K562 (cell line): ENCODE results near the gene KLKB1. TPM values are rescaled to one million over a fixed set of nuclear protein-coding genes. Genes with fewer than 3 reads are reported as not detected.

ENCODE experiments used
- ATAC-seq: fragments of 200-7000 bp; cut with Tn5 transposase; 3 replicates; pipeline ENCODE4 v1.9.1; 2020; ENCODE audit warnings: moderate library complexity
- BruUV-seq: library from RNA; stranded (reverse); fragments of 400-500 nt; replicated peaks from 2 replicates; lab custom pipeline; 2021; lab: Mats Ljungman, UMichigan
- CTCF ChIA-PET: fragments of 300-600 bp; formaldehyde crosslinking; extraction: SDS; loops from one replicate; lab custom pipeline; 2021; ENCODE audit warnings: low intra/inter-chr PET ratio; lab: Yijun Ruan, JAX
- POLR2A ChIA-PET: fragments of 300-600, 350-650 bp; sonication (Branson Sonifier 250); formaldehyde crosslinking; extraction: SDS; loops from one replicate; lab custom pipeline; 2021; ENCODE audit warnings: antibody characterized with exemption, inconsistent platforms; lab: Yijun Ruan, JAX
- DNase-seq, 4 experiments: peaks; one replicate each; pipeline versions ENCODE4 v3.0.0 to v3.0.0-alpha.2; 2011 to 2018; ENCODE audit warnings: low spot score in 3 of 4, mixed read lengths in 3 of 4; ENCODE audit errors: extremely low read depth in 1 of 4
- FAIRE-seq: peaks from 2 replicates; lab custom pipeline; 2011; peaks lifted over from hg19 to GRCh38; lab: Jason Lieb, UNC
- H2AFZ ChIP-seq: 2 replicates; pipeline ENCODE4 v1.6.0; 2011; ENCODE audit warnings: low read depth, low read length, control low read depth, inconsistent platforms
- H3K27ac ChIP-seq: fragments of 200-600 bp; 3 replicates; pipeline ENCODE4 v1.8.0; 2011; ENCODE audit warnings: low read depth, mild to moderate bottlenecking, control low read depth, inconsistent platforms, low read length, moderate library complexity, mixed read lengths; ENCODE audit errors: extremely low read depth
- H3K27me3 ChIP-seq, 2 experiments: fragments of 300-600 bp in 1 of 2; 2 replicates in 1 of 2; 3 replicates in 1 of 2; pipeline versions ENCODE4 v1.6.0 to v1.8.0; 2011; ENCODE audit warnings: inconsistent platforms in 2 of 2, low read length in 2 of 2, mild to moderate bottlenecking in 1 of 2, mixed read lengths in 1 of 2, moderate library complexity in 1 of 2; ENCODE audit not compliant: control insufficient read depth in 2 of 2, insufficient read depth in 2 of 2
- H3K36me3 ChIP-seq: fragments of 300-600 bp; 3 replicates; pipeline ENCODE4 v1.8.0; 2011; ENCODE audit warnings: mild to moderate bottlenecking, low read length, inconsistent platforms; ENCODE audit not compliant: control insufficient read depth, insufficient read depth
- H3K4me1 ChIP-seq, 2 experiments: fragments of 200-600 bp in 1 of 2; replicated peaks in 1 of 2; 2 replicates in 1 of 2; 3 replicates in 1 of 2; pipeline versions ENCODE4 v1.5.1 to v1.8.0; 2011; ENCODE audit warnings: inconsistent platforms in 2 of 2, low read length in 2 of 2, mild to moderate bottlenecking in 1 of 2, mixed read lengths in 1 of 2, moderate library complexity in 1 of 2; ENCODE audit not compliant: control insufficient read depth in 2 of 2, insufficient read depth in 2 of 2
- H3K4me2 ChIP-seq: 2 replicates; pipeline ENCODE4 v1.6.1; 2011; ENCODE audit warnings: low read length, control low read depth, inconsistent platforms, mixed read lengths; ENCODE audit not compliant: insufficient read depth
- H3K4me3 ChIP-seq: fragments of 200-600 bp; sonication (generic), shearing (Covaris generic); 2 replicates; pipeline ENCODE4 v1.5.1; 2016; ENCODE audit warnings: control low read depth, inconsistent platforms
- H3K79me2 ChIP-seq: fragments of 200-600 bp; 3 replicates; pipeline ENCODE4 v1.8.0; 2011; ENCODE audit warnings: low read length, inconsistent platforms; ENCODE audit not compliant: control insufficient read depth, insufficient read depth
- H3K9ac ChIP-seq, 2 experiments: 2 replicates each; pipeline versions ENCODE4 v1.6.0 to v1.6.1; 2011; ENCODE audit warnings: low read depth in 2 of 2, low read length in 2 of 2, control low read depth in 1 of 2, inconsistent platforms in 1 of 2, mild to moderate bottlenecking in 1 of 2, mixed read lengths in 1 of 2; ENCODE audit not compliant: insufficient read depth in 1 of 2
- H3K9me1 ChIP-seq: one replicate; pipeline ENCODE4 v1.6.0; 2011; ENCODE audit warnings: inconsistent platforms, mild to moderate bottlenecking, low read length, moderate library complexity; ENCODE audit not compliant: control insufficient read depth, insufficient read depth
- H3K9me3 ChIP-seq: replicated peaks from 2 replicates; pipeline ENCODE4 v1.5.1; 2011; ENCODE audit warnings: low read depth, low read length, inconsistent platforms; ENCODE audit not compliant: control insufficient read depth, insufficient read depth
- H4K20me1 ChIP-seq: replicated peaks from 2 replicates; pipeline ENCODE4 v1.6.1; 2011; ENCODE audit warnings: low read length, inconsistent platforms, mixed read lengths; ENCODE audit not compliant: control insufficient read depth, insufficient read depth
- BCOR ChIP-seq: fragments of 450-650 bp; IDR thresholded peaks from 2 replicates; pipeline ENCODE4 v1.6.1; 2016
- CCAR2 ChIP-seq: fragments of 200-400 bp; formaldehyde crosslinking; IDR thresholded peaks from 2 replicates; pipeline ENCODE4 v1.6.1; 2017; ENCODE audit warnings: mild to moderate bottlenecking, low read depth, low read length
- DPF2 ChIP-seq: fragments of 450-650 bp; IDR thresholded peaks from 2 replicates; pipeline ENCODE4 v1.6.1; 2016
- FOXK1 ChIP-seq: sonication (generic); formaldehyde crosslinking; IDR thresholded peaks from 2 replicates; pipeline ENCODE4 v1.8.0; 2022; ENCODE audit warnings: missing genetic modification reagents, mild to moderate bottlenecking, borderline replicate concordance
- KLF1 ChIP-seq: fragments of 450-650 bp; IDR thresholded peaks from 2 replicates; pipeline ENCODE4 v1.6.1; 2016; ENCODE audit warnings: missing genetic modification characterization, missing compliant biosample characterization
- MED1 ChIP-seq: sonication (generic); formaldehyde crosslinking; IDR thresholded peaks from 2 replicates; pipeline ENCODE4 v1.8.1; 2023; ENCODE audit warnings: missing genetic modification reagents, borderline replicate concordance
- MNT ChIP-seq, 2 experiments: fragments of 450-650 bp; conservative IDR thresholded peaks; 2 replicates each; pipeline ENCODE4 v1.6.1; 2017; ENCODE audit warnings: mild to moderate bottlenecking in 2 of 2, moderate library complexity in 2 of 2
- MTF1 ChIP-seq: fragments of 250-450 bp; sonication (Bioruptor Pico); IDR thresholded peaks from 2 replicates; pipeline ENCODE4 v1.9.0; 2021; ENCODE audit warnings: moderate library complexity, mild to moderate bottlenecking, inconsistent platforms, borderline replicate concordance
- MYBL2 ChIP-seq, 2 experiments: fragments of 450-650 bp in 1 of 2; sonication (generic) in 1 of 2; formaldehyde crosslinking in 1 of 2; IDR thresholded peaks; 2 replicates each; pipeline versions ENCODE4 v1.6.1 to v1.8.1; 2017 to 2022; ENCODE audit warnings: borderline replicate concordance in 1 of 2, inconsistent platforms in 1 of 2, low read depth in 1 of 2, mild to moderate bottlenecking in 1 of 2, missing genetic modification reagents in 1 of 2, moderate library complexity in 1 of 2
- RBM15 ChIP-seq: fragments of 200-400 bp; formaldehyde crosslinking; IDR thresholded peaks from 2 replicates; pipeline ENCODE4 v1.6.1; 2018; ENCODE audit warnings: mild to moderate bottlenecking, low read length, moderate library complexity; ENCODE audit not compliant: insufficient read depth
- SREBF2 ChIP-seq: sonication (generic); formaldehyde crosslinking; IDR thresholded peaks from 2 replicates; pipeline ENCODE4 v1.4.0; 2020; ENCODE audit warnings: mild to moderate bottlenecking, missing genetic modification reagents
- TBL1XR1 ChIP-seq, 2 experiments: IDR thresholded peaks; 2 replicates each; pipeline ENCODE4 v1.6.1; 2012; ENCODE audit warnings: improper control_type of control experiment in 2 of 2, low read length in 2 of 2, mild to moderate bottlenecking in 1 of 2
- XRCC4 ChIP-seq: IDR thresholded peaks from one replicate; pipeline ENCODE4 v1.6.1; 2011; ENCODE audit not compliant: insufficient read depth, insufficient read length; ENCODE audit errors: extremely low read depth
- WGBS: fragments of 100-300 bp; shearing (Covaris generic); methylation state at CpG from one replicate; pipeline ENCODE4 v1.1.6; 2016; ENCODE audit warnings: low coverage, mixed read lengths; ENCODE audit not compliant: insufficient coverage; ENCODE audit errors: missing lambda C conversion rate; 5-methylcytosine and 5-hydroxymethylcytosine counted together
- in situ Hi-C: fragments of 300-500 bp; cut with MboI; formaldehyde crosslinking; loops from 4 replicates; pipeline ENCODE4 v1.15.0; 2018; ENCODE audit warnings: inconsistent platforms, mixed read lengths
- intact Hi-C: fragments of 100-400 bp; cut with micrococcal nuclease; formaldehyde crosslinking; loops from 2 replicates; pipeline ENCODE4 v1.14.2; 2022
- polyA plus RNA-seq, 8 experiments: library from polyadenylated mRNA; depleted of rRNA in 4 of 8; stranded (reverse) in 5 of 8; unstranded in 3 of 8; fragments of >200 nt; fragmentation: Nextera tagmentation in 2 of 8; fragmentation: Illumina TruSeq in 1 of 8; extraction: Ambion mirVana in 2 of 8; extraction: Trizol in 1 of 8; gene quantifications; 2 replicates each; pipeline versions ENCODE4 v1.2.1 to v1.2.3, GENCODE V29; 2011 to 2014; ENCODE audit warnings: inconsistent platforms in 1 of 8, missing spikeins in 1 of 8
- total RNA-seq, 7 experiments: library from RNA; depleted of rRNA in 6 of 7; stranded (reverse); fragments of >200 nt in 6 of 7; fragmentation: Illumina TruSeq in 2 of 7; extraction: Trizol in 2 of 7; gene quantifications; 2 replicates each; pipeline versions ENCODE4 v1.2.1 to v1.2.3, GENCODE V29; 2011 to 2021; ENCODE audit warnings: low replicate concordance in 1 of 7
- TF ChIP-seq, protein P1 (sequence below), 3 experiments: fragments of 200-800 bp in 1 of 3; sonication (Bioruptor generic) in 1 of 3; sonication (generic) in 1 of 3; formaldehyde crosslinking in 1 of 3; IDR thresholded peaks; 2 replicates each; pipeline versions ENCODE4 v1.6.1 to v1.8.0; 2016 to 2022; ENCODE audit warnings: mild to moderate bottlenecking in 2 of 3, missing compliant biosample characterization in 2 of 3, missing genetic modification characterization in 2 of 3, missing genetic modification reagents in 1 of 3
- TF ChIP-seq, protein P2 (sequence below): fragments of 450-650 bp; IDR thresholded peaks from 2 replicates; pipeline ENCODE4 v1.6.1; 2016; ENCODE audit warnings: borderline replicate concordance
- TF ChIP-seq, protein P3 (sequence below): fragments of 250-450 bp; sonication (Bioruptor Pico); IDR thresholded peaks from 2 replicates; pipeline ENCODE4 v1.6.1; 2021; ENCODE audit warnings: mild to moderate bottlenecking

KLKB1 gene
- total and polyA plus RNA-seq, 9 of the 15 experiments (the other 6 are each of a cell fraction or from before 2014, with no cell fraction given) = 0.27 TPM; not detected in 8

GRCh38 chr4:186272699-186273391 lies 45.5 kb downstream of the KLKB1 start:
- H3K79me2 ChIP-seq = no peaks in the 10 kb centered on the region
- no peak overlapping the region for H3K4me2 ChIP-seq
- DNase-seq = no peak
- no peak overlapping the region for H2AFZ ChIP-seq
- no peak overlapping the region for H3K9ac ChIP-seq
- intact Hi-C loops = no loop called here
- no TSS peak for BruUV-seq
- no peak for ATAC-seq
- no peak for FAIRE-seq
- no peak overlapping the region for H3K27ac ChIP-seq
- no peaks in the 10 kb centered on the region for H4K20me1 ChIP-seq
- H3K27me3 ChIP-seq = peaks cover 10 to 11% of the 10 kb centered on the region in 2 experiments; a peak in 2 of 5 replicates
- ChIA-PET CTCF (no interaction called here), POLR2A (interaction anchor here (0.6 kb wide), 1 partner anchor 57 kb away, joined by 4 read pairs; no protein-coding TSS in a partner anchor)
- 1% methylated on average over 4 of the region's 4 CpGs for WGBS
- no peaks in the 10 kb centered on the region for H3K4me1 ChIP-seq
- no peaks in the 10 kb centered on the region for H3K9me3 ChIP-seq
- no peaks in the 10 kb centered on the region for H3K36me3 ChIP-seq
- no peaks in the 10 kb centered on the region for H3K9me1 ChIP-seq
- no peak overlapping the region for H3K4me3 ChIP-seq
- in situ Hi-C loops = no loop called here
- TF ChIP-seq CCAR2 (no peak), SREBF2 (CRISPR knock-in tag) (no peak), MYBL2 (IDR thresholded peaks at IDR 0.05; ENCODE audit: low read depth) (no peak), MYBL2 (CRISPR knock-in tag; IDR thresholded peaks at IDR 0.05; ENCODE audit: borderline replicate concordance) (no peak), DPF2 (no peak), MNT (conservative IDR thresholded peaks at IDR 0.05) (no peak), MTF1 (no peak), BCOR (no peak), TBL1XR1 (IDR thresholded peaks at IDR 0.05; ENCODE audit: low read length in 2 of 2) (no peak), XRCC4 (no peak), KLF1 (tag) (no peak), RBM15 (no peak), MED1 (CRISPR knock-in tag) (no peak), FOXK1 (no peak)
- TF ChIP-seq, protein P1, sequence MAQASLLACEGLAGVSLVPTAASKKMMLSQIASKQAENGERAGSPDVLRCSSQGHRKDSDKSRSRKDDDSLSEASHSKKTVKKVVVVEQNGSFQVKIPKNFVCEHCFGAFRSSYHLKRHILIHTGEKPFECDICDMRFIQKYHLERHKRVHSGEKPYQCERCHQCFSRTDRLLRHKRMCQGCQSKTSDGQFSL (CRISPR knock-in tag; IDR thresholded peaks at IDR 0.05) = no peak
- TF ChIP-seq, protein P1 (tag; IDR thresholded peaks at IDR 0.05) = no peak
- TF ChIP-seq, protein P2, sequence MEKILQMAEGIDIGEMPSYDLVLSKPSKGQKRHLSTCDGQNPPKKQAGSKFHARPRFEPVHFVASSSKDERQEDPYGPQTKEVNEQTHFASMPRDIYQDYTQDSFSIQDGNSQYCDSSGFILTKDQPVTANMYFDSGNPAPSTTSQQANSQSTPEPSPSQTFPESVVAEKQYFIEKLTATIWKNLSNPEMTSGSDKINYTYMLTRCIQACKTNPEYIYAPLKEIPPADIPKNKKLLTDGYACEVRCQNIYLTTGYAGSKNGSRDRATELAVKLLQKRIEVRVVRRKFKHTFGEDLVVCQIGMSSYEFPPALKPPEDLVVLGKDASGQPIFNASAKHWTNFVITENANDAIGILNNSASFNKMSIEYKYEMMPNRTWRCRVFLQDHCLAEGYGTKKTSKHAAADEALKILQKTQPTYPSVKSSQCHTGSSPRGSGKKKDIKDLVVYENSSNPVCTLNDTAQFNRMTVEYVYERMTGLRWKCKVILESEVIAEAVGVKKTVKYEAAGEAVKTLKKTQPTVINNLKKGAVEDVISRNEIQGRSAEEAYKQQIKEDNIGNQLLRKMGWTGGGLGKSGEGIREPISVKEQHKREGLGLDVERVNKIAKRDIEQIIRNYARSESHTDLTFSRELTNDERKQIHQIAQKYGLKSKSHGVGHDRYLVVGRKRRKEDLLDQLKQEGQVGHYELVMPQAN = no peak
- TF ChIP-seq, protein P3, sequence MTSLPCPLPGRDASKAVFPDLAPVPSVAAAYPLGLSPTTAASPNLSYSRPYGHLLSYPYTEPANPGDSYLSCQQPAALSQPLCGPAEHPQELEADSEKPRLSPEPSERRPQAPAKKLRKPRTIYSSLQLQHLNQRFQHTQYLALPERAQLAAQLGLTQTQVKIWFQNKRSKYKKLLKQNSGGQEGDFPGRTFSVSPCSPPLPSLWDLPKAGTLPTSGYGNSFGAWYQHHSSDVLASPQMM (CRISPR knock-in tag) = no peak
